ENCODE data around the gene PDIA2.
"Not testable (repeated sequence)": the region's sequence is repeated elsewhere in the genome, so short reads cannot be mapped to it uniquely, and the experiment has no call there.

Gene PDIA2

DNA sequence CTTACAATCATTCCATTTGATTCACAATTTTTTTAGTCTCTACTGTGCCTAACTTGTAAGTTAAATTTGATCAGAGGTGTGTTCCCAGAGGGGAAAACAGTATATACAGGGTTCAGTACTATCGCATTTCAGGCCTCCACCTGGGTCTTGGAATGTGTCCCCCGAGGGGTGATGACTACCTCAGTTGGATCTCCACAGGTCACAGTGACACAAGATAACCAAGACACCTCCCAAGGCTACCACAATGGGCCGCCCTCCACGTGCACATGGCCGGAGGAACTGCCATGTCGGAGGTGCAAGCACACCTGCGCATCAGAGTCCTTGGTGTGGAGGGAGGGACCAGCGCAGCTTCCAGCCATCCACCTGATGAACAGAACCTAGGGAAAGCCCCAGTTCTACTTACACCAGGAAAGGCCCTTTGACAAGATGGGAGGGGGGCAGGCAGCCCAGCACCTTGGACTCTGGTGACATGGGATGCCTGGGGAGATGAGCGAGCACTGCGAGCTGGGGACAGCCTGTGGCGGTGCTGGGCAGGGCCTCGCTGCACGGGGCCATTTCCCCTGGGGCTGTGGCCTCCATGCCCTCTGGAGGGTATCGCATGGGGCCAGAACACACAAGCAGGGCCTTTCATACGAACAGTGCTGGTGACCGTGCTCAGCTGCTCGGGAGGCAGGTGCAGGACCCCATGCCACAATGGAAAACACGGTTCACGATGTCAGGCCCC is 33.9 kb downstream of the PDIA2 start:
- no peak overlapping the region for H3K27ac Mint-ChIP-seq
- H3K9me3 Mint-ChIP-seq (ENCODE audit: low read depth): no peaks in the 10 kb centered on the region
- no peaks in the 10 kb centered on the region for H3K36me3 Mint-ChIP-seq
- H3K27me3 Mint-ChIP-seq: no peaks in the 10 kb centered on the region
- peaks cover 44% of the 10 kb centered on the region for H3K4me1 Mint-ChIP-seq (ENCODE audit: low read depth)
- no peak overlapping the region for H3K4me3 Mint-ChIP-seq

DNA sequence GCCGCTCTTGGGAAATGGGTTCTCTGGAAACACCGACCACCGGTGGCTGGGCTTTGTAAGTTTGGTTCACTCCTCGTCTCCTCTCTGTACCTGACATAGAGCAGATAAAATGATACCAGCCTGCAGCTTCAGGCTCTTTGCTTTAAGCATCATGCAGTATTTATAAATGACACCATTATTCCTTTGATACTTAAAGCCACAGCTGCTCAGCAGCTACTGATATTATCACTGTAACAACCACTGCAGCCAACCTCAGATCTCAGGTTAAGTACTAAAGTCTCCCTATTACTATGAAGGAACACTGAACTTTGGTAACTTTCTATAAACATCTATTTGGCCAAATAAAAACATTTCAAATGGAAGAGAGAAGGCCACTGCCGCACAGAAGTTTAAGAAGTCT is 34.6 kb downstream of the PDIA2 start:
- H3K36me3 Mint-ChIP-seq: no peaks in the 10 kb centered on the region
- H3K4me1 Mint-ChIP-seq (ENCODE audit: low read depth): peaks cover 44% of the 10 kb centered on the region
- no peaks in the 10 kb centered on the region for H3K9me3 Mint-ChIP-seq (ENCODE audit: low read depth)
- no peak overlapping the region for H3K27ac Mint-ChIP-seq
- no peak overlapping the region for H3K4me3 Mint-ChIP-seq
- no peaks in the 10 kb centered on the region for H3K27me3 Mint-ChIP-seq

DNA sequence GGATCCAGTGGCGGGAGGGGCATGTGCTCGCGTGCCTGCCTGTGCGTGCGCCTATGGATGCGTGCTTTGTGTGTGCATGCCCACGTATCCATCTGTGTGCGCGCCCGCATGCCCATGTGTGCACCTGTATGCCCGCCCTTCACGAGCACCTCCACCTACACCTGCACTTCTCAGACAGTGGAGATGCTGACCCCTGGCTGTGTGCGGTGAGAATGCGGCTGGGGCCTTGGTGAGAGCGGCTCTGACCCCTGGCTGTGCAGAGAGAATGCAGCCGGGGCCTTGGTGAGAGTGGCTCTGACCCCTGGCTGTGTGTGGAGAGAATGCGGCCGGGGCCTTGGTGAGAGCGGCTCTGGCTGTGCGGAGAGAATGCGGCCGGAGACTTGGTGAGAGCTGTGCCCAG is 35.7 kb downstream of the PDIA2 start:
- Mint-ChIP-seq H3K4me3 (no peak overlapping the region), H3K36me3 (no peaks in the 10 kb centered on the region), H3K27ac (no peak overlapping the region), H3K4me1 (ENCODE audit: low read depth) (peaks cover 51% of the 10 kb centered on the region), H3K9me3 (ENCODE audit: low read depth) (no peaks in the 10 kb centered on the region), H3K27me3 (no peaks in the 10 kb centered on the region)

DNA sequence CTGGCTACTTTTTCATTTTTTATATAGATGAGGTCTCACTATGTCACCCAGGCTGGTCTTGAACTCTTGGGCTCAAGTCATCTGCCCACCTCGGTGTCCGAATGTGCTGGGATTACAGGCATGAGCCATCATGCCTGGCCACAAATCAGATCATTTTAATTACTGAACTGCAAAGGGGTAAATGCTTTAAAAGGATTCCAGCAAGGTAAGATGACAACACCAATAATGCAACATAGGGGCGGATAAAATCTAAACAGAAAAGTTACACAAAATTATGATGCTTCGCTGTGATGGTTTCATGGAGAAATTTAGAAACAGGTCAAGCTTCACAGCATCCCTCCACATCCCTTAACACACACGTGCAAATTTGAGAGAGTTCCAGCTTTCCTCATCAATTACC is 37.2 kb downstream of the PDIA2 start:
- no peaks in the 10 kb centered on the region for H3K9me3 Mint-ChIP-seq (ENCODE audit: low read depth)
- H3K27me3 Mint-ChIP-seq: no peaks in the 10 kb centered on the region
- no peaks in the 10 kb centered on the region for H3K36me3 Mint-ChIP-seq
- peak overlapping the region; percentile 59 for H3K4me3 Mint-ChIP-seq
- H3K27ac Mint-ChIP-seq: peak overlapping the region; percentile 84
- peaks cover 63% of the 10 kb centered on the region for H3K4me1 Mint-ChIP-seq (ENCODE audit: low read depth)

DNA sequence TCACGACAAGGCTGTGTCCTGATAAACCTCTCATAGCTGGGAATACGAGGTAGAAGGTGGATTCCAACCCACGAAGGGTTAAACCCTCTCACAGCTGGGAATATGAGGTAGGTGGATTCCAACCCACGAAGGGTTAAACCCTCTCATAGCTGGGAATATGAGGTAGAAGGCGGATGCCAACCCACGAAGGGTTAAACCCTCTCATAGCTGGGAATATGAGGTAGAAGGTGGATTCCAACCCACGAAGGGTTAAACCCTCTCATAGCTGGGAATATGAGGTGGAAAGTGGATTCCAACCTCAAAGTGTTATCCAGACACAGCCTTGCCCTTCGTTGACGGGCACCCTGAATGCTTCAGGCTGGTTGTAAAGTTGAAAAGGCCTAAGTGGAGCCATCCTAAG is 38.6 kb downstream of the PDIA2 start:
- H3K4me3 Mint-ChIP-seq: no peak overlapping the region

DNA sequence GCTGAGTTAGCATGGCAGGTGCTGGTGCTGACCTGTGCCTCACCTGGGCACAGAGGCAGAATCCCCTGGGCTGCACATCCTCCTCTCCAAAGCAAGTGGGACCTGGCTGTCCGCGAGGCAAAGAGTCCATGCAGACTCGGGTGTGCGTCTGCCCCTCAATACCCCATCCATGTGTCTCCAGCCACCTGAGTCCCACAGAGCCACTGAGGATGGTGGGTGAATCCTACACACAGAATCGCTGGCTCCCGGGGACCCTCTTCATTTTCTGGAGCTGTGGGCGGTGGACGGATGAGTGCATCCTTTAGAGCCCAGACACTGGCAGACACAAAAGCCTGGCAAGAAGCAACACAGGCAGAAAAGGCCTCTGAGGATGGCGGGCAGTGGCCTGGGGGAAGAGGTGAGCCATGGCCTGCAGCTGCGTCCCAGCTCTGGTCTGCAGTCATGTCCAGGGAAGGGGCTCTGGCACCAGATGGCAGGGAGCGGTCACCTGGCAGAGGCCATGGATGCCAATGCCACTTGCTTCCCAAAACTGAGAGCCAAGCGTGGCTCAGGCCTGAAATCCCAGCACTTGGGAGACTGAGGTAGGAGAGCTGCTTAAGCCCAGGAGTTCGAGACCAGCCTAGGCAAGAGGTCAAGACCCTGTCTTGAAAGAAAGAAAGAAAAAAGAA is 39.6 kb downstream of the PDIA2 start:
- H3K27ac Mint-ChIP-seq: no peak overlapping the region
- no peaks in the 10 kb centered on the region for H3K36me3 Mint-ChIP-seq
- H3K4me1 Mint-ChIP-seq (ENCODE audit: low read depth): peaks cover 71% of the 10 kb centered on the region
- H3K9me3 Mint-ChIP-seq (ENCODE audit: low read depth): no peaks in the 10 kb centered on the region
- no peaks in the 10 kb centered on the region for H3K27me3 Mint-ChIP-seq
- no peak overlapping the region for H3K4me3 Mint-ChIP-seq

More for the DNA sequence above, 38.6 kb downstream of the PDIA2 start:
- Mint-ChIP-seq H3K9me3 (ENCODE audit: low read depth) (no peaks in the 10 kb centered on the region), H3K27me3 (no peaks in the 10 kb centered on the region), H3K27ac (peak overlapping the region; percentile 64), H3K36me3 (no peaks in the 10 kb centered on the region), H3K4me1 (ENCODE audit: low read depth) (peaks cover 68% of the 10 kb centered on the region)

DNA sequence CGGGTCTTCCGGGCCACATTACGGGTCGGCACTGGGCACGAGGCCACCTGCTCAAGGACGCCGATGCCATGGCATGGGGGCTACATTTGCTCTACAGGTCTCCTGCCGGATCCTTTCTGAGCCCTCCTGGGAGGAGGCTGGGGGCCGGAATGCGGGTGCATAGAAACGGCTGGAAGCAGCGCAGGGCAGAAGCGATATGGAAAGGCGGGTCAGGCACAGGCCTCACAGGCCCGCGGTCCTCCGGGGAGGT is 41.2 kb downstream of the PDIA2 start:
- Mint-ChIP-seq H3K4me1 (ENCODE audit: low read depth) (peaks cover 62% of the 10 kb centered on the region), H3K9me3 (ENCODE audit: low read depth) (no peaks in the 10 kb centered on the region), H3K36me3 (no peaks in the 10 kb centered on the region), H3K27me3 (no peaks in the 10 kb centered on the region), H3K27ac (no peak overlapping the region), H3K4me3 (peak overlapping the region; percentile 72)

DNA sequence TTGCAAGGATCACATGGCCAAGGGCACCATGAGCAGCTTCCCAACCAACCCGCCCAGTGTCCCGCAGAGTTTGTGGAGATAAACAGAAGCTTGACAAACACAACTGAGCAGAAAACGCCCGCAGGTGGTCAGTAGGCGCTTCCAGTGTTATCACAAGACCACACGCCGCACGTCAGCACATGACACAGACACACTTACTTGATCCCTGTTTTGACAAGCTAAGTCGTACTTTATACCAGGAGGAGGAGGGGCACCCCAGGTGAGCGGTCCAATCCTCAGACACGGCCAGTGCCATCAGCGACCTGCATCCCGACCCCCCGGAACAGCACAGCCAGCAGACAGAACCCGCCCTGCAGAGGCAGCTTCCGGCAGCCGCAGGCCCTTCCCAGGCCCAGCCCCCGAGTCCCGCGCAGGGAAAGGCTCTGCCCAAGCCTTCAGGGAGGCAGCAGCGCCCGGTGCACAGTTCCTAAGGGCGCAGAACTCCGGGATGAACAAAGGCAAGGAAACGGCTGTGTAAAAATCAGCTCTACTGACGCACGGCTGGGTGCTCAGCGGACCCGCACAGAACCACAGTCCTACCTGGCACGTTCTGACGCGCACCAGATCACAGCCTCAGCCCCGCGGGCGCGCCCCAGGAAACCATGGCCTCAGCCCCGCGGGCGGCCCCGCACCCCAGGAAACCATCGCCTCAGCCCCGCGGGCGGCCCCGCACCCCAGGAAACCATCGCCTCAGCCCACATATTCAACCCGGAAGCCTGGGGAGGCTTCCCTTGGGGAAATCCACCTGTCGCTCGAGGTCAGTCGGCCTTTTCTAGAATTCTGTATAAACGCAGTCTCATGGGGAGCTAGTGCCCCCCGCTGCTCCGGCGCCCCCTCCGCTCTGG is 41.7 kb downstream of the PDIA2 start:
- H3K4me3 Mint-ChIP-seq: peak overlapping the region; percentile 72
- H3K27me3 Mint-ChIP-seq: no peaks in the 10 kb centered on the region
- H3K4me1 Mint-ChIP-seq (ENCODE audit: low read depth): peaks cover 58% of the 10 kb centered on the region
- no peaks in the 10 kb centered on the region for H3K36me3 Mint-ChIP-seq
- H3K27ac Mint-ChIP-seq: no peak overlapping the region
- H3K9me3 Mint-ChIP-seq (ENCODE audit: low read depth): no peaks in the 10 kb centered on the region

DNA sequence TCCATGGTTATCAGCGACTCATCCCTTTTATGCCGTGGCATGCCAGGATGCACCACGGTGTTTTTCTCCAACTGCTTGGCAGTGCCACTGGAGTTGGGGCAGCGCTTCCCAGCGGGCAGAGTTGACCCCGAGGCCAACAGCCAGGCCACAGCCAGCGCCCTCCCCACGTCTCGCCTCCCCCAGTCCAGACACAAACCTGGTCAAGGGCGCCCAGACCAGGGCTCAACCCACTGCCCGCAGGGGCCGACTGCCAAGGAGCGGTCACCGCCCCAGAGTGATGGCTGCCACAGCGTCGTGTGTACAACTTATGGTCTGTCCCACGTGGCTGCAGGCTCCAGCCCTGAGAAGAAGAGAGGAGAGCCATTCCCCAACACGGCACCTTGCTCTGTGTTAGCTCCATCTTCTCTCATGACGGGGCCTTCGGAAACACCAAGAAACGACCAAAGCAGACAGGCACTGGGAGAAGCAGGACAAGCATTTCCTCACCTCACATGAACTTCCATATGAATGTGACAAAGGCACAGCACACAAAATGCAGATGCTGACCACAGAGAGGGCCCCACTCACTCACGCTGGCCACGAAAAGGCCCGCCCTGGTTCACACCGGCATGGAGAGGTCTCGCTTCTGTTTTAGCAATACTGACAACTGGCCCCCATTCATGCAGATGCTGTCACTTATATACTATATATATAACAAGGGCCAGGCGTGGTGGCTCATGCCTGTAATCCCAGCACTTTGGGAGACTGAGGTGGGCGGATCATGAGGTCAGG is 42.6 kb downstream of the PDIA2 start:
- H3K27ac Mint-ChIP-seq: no peak overlapping the region
- H3K27me3 Mint-ChIP-seq: no peaks in the 10 kb centered on the region
- H3K36me3 Mint-ChIP-seq: no peaks in the 10 kb centered on the region
- no peaks in the 10 kb centered on the region for H3K9me3 Mint-ChIP-seq (ENCODE audit: low read depth)
- H3K4me3 Mint-ChIP-seq: peak overlapping the region; percentile 72
- H3K4me1 Mint-ChIP-seq (ENCODE audit: low read depth): peaks cover 56% of the 10 kb centered on the region

DNA sequence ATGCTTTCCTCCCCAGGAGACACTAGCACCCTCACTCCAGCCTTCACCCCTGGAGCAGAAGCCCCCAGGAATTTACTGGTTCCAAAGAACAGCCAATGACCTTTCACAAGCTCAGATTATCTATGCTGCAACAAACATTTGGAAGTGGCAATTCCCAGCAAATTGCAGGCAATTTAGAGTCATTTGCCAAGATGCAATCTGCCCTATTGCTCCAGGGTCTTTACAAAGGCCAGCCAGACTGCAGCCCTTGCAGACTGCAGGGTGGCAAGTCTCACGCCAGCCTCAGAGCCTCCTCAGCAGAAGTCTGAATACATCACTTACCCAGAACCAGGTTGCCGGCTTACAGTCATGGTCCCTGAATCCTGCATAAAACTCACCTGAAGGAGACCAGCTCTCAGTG is 47.8 kb downstream of the PDIA2 start:
- Mint-ChIP-seq H3K27me3 (no peaks in the 10 kb centered on the region), H3K9me3 (ENCODE audit: low read depth) (no peaks in the 10 kb centered on the region), H3K36me3 (no peaks in the 10 kb centered on the region), H3K4me3 (no peak overlapping the region), H3K4me1 (ENCODE audit: low read depth) (peaks cover 65% of the 10 kb centered on the region), H3K27ac (no peak overlapping the region)

DNA sequence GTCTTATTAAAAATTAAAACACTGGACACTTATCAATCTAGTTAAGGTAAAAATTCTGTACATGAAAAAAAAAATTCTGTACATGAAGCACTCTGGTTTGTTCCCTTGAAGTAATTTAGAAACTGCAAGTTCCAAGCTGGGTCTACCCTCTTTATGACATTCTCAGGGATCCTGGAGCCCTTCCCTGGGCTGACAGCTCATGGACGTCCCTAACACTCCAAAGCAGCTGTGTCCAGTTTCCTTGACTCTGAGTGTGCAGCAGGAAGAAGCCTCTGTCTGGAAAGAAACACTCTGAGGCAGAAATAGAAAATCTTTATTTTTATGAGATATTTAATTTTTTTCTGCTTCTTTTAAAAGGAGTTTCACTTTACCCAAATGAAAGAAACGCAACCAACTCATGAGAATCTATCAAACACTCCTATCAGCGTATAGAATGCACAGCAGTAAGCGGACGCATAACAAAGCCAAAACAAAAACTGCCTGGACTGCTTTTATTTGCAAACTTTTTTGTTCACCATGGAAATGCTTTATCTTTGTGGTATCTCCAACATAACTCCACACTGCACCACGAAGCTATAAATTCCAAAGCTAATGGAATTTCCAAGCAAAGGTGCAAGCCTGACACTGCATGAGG is 48.3 kb downstream of the PDIA2 start:
- peaks cover 68% of the 10 kb centered on the region for H3K4me1 Mint-ChIP-seq (ENCODE audit: low read depth)
- not testable (repeated sequence) for H3K27ac Mint-ChIP-seq; H3K4me3 Mint-ChIP-seq; H3K36me3 Mint-ChIP-seq; H3K9me3 Mint-ChIP-seq (ENCODE audit: low read depth); H3K27me3 Mint-ChIP-seq

DNA sequence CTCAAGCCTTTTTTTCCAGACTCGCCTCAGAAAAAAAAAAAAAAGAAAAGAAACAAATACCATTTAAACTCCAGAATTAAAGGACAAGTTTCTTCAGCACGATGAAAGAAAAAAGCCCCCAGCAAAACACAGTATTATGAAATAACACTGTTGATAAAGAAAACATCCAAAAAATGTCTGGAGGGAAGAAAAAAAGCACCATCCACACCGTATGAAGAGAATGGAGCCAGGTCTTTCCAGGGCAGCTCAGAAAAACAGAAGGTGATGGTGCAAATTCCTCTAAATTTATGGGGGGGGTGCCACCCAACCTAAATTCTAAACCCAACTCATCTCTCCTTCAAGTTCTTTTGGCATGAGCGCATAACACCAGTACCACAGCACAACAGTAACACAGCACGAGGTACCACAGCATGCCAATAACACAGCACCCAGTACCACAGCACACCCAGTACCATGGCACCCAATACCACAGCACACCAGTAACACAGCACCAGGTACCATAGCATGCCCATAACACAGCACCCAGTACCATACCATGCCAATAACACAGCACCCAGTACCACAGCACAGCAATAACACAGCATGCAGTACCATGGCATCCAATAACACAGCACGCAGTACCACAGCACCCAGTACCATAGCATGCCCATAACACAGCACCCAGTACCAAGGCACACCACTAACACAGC is 50.6 kb downstream of the PDIA2 start:
- peaks cover 66% of the 10 kb centered on the region for H3K4me1 Mint-ChIP-seq (ENCODE audit: low read depth)

DNA sequence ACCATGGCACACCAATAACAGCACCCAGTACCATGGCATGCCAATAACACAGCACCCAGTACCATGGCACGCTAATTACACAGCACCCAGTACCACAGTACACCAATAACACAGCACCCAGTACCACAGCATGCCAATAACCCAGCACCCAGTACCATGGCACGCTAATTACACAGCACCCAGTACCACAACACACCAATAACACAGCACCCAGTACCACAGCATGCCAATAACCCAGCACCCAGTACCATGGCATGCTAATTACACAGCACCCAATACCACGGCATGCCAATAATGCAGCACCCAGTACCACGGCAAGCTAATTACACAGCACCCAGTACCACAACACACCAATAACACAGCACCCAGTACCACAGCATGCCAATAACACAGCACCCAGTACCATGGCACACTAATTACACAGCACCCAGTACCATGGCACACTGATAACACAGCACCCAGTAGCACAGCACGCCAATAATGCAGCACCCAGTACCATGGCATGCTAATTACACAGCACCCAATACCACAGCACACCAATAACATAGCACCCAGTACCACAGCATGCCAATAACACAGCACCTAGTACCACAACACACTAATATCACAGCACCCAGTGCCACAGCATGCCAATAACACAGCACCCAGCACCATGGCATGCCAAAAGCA is 51.3 kb downstream of the PDIA2 start:
- not testable (repeated sequence) for H3K4me3 Mint-ChIP-seq; H3K27ac Mint-ChIP-seq; H3K27me3 Mint-ChIP-seq; H3K36me3 Mint-ChIP-seq; H3K9me3 Mint-ChIP-seq (ENCODE audit: low read depth)
- peaks cover 69% of the 10 kb centered on the region for H3K4me1 Mint-ChIP-seq (ENCODE audit: low read depth)

More for the DNA sequence above, 50.6 kb downstream of the PDIA2 start:
- Mint-ChIP-seq H3K27me3 (no peaks in the 10 kb centered on the region), H3K9me3 (ENCODE audit: low read depth) (no peaks in the 10 kb centered on the region), H3K4me3 (no peak overlapping the region), H3K36me3 (no peaks in the 10 kb centered on the region), H3K27ac (no peak overlapping the region)

All from activated naive CD8-positive, alpha-beta T cell (primary cell).